HG03521 (cell line): ENCODE results near the gene MAN2B2.

Experiments
- ATAC-seq: cut with Tn5 transposase; IDR thresholded peaks from one replicate; pipeline ENCODE4 v1.9.1; 2021; ENCODE audit warnings: mild to moderate bottlenecking, moderate library complexity; ENCODE audit not compliant: unreplicated experiment

Gene MAN2B2

DNA sequence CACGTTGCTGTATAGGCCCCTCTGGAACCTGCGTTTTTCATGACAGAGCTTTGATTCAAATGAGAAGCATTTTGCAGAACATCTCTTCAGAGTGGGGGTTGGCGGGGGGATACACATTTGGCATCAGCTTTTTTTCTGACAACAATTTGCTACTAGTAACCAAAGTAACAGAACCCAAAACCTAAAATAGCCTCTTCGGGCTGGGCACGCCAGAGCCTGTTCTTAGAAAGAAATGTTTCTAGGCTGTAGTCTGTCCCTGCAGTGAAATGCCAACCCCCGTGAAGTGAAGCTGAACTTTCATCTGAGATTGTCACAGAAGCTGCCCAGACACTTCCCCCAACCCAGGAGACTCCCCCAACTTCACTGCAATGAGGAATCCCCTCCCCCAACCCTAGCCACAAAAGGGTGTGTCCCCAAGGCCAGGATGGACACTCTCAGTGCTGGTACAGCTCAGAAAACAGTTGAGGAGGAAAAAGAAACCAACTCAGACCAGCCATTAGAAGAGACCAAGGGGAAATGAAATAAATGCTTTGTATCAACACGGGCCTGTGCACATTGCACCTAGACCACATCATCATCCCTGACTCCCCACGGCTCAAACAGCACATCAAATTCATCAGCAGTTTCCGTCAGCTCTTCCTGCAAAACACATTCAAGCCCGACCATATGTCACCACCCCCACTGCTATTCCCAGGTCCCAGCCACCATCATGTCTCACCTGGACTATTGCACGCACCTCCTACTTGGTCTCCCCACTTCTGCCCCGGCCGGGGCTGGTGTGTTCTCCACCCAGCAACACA is 8.4 kb upstream of the MAN2B2 start:
- ATAC-seq: no peak

DNA sequence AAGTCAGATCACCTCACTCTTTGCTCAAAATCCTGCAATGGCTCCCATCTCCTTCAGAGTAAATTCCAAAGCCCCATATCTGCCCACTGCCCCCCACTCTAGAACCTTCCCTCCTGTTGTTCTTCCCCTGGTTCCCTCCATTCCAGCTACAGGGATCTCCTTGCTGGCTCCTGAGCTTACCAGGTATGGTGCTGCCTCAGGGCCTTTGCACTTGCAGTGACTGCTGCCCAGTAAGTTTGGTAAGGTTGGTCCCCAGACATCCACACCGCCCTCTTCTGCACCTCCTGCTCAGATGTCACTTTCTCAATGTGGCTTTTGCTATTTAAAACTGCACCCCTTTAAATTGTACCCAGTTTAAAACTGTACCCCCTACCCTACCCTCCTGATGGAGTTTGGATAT is 7.8 kb upstream of the MAN2B2 start:
- no peak for ATAC-seq

DNA sequence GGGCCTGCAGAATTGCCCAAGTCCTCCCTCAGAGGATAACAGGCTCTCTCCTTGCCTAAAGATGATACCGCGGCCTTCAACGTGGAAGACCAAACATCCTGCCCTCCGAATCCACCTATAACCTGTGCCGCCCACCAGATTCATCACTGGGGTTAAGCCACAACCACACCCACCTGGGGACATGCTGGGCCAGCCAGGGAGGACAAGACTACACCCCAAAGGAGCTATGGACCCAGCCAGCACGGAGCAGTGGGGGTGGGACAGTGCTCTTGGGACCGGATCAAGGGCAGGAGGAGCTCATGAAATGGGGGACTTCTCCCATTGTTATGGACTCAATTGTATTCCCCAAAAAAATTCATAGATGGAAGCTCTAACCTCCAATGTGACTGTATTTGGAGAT is 6.8 kb upstream of the MAN2B2 start:
- ATAC-seq: no peak

DNA sequence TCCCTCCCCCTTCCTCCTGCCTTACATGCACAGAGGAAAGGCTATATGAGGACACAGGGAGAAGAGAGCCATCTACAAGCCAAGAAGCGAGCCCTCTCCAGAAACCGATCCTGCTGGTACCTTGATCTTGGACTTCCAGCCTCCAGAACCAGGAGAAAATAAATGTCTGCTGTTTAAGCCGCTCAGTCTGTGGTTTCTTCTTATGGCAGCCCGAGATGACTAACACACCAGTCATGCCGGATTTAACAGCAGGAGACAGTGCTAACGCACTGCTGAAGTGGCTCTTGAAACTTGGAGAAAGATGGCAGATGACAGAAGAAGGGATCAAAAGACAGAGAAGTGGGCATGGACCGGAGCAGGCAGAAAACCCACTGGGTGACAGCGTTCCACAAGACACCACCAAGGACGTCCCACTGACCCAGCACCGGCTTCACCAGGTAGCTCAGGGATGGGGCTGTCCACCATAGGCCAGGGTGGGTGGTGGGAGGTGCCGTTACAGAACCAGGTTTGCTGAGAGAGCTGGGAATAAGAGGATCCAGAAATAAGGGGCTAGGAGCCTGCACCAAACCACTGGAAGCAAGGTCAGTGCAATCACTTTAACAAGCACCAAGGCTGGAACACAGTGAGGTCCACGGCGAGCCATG is 6.2 kb upstream of the MAN2B2 start:
- ATAC-seq: no peak

DNA sequence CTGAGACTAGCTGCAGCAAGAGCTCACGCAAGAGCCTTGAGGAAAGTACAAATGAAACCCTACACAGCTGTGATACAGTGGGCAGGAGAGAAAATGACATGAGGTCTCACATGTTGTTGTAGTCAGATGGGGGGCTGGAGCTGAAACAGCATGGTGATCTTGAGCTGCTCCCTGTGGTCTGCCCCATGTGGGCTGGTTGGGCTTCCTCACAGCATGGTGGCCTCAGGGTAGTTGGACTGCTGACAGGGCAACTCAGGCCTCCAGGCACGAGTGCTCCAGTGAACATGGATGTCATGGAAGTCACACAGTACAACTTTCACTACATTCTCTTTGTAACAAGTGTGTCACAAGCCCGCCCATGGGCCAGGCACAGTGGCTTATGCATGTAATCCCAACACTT is 3.4 kb upstream of the MAN2B2 start:
- ATAC-seq: no peak

DNA sequence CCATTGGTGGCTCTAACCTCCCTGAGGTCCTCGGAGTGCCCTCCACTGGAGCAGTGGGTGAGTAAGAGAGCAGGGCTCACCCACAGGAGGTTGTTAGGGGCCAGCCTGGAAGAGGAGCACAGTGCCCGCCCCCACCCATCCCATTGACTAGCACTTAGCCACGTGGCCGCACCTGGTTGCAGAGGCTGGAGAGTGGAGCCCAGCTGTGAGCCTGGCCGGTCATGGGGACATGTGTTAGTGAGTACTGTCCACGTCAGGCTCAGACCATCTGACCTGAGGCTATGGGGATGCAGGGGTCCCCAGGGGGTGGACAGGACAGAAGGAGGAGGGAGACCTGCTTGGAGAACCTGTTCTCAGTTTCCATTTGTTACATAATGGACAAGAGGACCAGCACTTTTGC is 1.4 kb upstream of the MAN2B2 start:
- no peak for ATAC-seq

DNA sequence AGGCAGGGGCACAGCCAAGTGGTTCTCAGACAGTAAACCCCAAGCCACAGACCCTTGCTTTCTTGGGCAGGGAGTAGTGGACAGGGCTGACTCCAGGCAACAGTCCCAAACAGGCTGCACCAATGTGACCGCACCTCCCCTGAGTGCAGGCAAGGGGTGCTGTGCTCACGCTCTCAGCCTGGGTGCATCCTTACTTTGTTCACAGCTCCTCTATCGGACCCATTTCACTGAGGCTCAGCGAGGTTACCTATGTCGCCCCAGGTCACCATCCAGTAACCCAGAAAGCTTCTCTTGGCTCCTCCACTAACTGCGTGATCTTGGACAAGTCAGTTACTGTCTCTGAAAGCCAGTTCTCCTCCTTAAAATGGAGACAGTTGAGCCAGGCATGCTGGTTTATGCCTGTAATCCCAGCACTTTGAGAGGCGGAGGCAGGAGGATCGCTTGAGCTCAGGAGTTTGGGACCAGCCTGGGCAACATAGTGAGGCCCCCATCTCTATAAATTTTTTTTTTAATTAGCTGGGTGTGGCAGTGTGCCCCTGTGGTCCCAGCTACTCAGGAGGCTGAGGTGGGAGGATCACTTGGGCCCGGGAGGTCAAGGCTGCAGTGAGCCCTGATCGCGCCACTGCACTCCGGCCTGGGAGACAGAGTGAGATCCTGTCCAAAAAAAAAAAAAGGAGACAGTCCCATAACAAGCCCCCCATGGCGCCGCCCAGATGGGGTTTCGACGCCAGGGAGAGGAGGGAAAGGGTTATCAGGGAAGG is 823 bp upstream of the MAN2B2 start:
- ATAC-seq: no peak

DNA sequence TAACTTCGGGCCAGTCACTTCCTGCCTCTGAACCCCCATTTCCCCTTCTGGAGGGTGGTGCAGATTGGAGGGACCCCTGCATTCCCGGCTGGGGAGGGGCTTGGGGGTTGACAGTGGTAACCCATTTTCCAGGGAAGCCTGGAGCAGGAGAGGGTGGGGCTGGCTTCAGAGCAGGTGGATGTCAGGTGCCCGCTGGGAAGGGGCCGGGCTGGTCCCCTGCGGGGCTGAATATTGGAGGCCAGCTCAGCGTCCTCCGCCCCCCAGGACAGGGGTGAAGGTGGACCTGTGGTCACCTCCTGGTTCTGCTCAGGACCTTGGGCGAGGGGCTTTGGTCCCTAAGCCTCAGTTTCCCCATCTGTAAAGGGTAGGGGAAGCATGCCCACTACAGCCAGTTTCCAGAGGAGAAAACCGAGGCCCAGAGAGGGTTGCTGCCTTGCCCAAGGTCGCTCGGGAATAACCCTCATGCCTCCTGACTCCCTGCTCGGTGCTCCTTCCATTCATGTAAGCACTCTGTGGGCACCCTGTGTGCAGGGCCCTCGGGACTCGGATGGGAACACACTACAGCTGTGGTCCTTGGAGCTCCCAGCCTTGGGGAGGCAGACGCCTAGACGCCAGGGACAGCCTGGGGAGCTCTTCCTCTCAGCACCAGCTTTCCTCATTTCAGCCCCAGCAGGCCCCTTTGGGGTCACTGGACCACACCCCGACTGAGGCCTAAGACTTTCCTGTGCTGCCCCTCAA is 683 bp downstream of the MAN2B2 start:
- ATAC-seq: no peak

DNA sequence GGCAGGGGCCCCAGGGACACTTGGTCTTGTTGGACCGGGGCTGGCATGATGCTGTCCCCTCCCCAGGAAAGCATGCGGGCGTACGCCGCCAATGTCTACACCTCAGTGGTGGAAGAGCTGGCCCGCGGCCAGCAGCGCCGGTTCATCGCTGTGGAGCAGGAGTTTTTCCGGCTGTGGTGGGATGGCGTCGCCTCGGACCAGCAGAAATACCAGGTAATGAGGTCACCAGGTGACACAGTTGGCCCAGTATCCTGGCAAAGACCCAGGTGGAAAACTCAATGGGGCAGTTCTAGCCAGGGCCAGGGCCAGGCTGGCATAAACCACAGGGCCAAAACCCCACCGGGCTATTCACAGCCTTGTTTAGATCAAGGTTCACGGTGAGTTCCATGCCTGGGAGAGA is 1.5 kb downstream of the MAN2B2 start:
- ATAC-seq: no peak

DNA sequence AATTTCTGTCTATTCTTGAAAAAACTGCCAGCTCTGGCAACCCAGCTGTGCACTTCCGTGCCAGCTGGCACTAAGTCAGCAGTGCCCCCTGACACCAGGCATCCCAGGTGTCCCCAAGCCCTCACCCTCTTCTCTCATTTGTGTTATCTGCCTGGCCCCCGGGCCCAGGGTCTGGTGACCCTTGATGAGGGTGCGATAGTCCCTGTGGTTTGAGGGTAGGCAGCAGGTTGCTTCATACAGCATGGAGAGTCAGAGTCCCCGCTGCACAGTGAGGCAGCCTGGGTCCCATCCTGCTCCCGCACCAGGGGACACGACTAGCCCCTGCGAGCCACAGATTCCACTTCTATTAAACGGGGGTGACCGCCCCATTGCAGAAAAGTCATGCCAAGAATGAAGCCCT is 1.9 kb downstream of the MAN2B2 start:
- ATAC-seq: no peak

DNA sequence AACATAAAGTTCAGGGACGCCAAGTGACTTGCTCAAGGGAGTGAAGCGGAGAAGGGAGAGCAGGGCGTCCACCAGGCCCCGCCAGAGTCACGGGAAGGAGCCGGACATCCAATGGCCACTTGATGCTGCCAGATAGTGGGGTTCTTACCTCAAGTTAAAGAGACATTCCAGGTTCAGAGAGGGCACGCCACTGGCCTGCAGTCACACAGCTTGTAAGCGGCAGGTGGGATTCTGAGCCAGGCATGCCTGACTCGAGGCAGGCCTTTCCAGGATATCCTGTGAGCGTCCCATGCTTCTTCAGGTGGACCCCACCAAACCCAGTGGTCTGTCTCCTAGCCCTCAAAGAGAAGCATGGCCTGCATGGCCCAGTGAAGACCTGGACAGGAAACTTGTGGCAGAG is 2.4 kb downstream of the MAN2B2 start:
- no peak for ATAC-seq

DNA sequence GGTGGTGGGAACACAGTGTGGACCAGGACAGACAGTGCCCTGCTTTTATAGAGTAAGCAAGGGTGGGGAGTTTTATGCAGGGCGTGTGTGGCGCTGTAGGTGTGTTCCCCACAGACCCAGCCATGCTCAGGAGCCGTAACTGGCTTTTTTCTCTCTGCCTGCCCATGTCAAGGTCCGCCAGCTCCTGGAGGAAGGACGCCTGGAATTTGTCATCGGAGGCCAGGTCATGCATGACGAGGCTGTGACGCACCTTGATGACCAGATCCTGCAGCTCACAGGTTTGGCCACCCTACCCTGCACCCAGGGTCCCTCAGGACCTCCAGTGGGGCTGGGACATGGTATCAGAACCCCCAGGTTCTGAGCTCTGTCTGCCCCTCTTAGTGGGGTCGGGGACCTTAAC is 3.2 kb downstream of the MAN2B2 start:
- no peak for ATAC-seq

DNA sequence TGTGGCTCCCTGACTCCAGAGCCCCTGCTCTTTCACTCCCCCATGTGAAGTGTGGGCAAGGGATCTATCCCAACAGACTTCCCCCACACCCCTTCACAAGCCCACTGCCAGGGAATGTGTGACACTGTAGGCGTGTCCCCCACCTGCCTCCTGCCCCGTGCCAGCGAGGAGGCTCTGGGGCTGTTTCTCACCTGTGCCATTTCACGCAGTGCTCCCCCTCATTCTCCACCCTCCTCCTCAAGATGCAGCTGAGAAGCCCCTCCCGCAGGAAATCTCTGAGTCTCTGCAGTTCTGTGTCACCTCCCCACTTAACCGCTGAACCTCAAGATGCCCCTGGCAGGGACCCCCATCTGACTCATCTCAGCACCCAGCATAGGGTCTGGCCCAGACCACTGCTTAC is 5.4 kb downstream of the MAN2B2 start:
- no peak for ATAC-seq

DNA sequence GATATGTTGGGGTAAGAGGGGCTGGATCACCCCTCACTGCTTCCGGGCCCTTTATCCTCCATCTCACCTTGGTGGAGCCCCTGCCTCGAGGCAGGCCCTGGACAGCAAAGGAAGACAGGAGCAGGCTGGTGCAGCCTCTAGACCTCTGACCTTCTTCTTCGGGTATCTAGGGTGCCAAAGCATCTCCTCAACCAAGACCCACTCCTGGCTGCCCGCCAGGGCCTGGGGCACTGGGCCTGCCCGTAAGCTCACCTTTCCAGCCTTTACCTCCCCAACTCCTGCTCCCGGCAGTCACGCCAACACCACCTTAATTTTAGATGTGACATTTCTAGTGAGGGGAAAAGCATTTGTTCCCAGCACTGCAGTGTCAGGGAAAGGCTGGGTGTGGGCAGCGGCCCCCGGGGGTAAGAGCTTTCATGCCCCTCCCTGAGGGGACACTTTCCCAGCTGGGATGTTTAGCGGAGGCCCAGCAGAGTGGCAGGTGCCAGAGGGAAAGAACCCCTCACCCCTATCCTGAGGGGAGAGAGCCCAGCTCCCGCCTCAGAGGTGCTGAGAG is 6.7 kb downstream of the MAN2B2 start:
- ATAC-seq: no peak

DNA sequence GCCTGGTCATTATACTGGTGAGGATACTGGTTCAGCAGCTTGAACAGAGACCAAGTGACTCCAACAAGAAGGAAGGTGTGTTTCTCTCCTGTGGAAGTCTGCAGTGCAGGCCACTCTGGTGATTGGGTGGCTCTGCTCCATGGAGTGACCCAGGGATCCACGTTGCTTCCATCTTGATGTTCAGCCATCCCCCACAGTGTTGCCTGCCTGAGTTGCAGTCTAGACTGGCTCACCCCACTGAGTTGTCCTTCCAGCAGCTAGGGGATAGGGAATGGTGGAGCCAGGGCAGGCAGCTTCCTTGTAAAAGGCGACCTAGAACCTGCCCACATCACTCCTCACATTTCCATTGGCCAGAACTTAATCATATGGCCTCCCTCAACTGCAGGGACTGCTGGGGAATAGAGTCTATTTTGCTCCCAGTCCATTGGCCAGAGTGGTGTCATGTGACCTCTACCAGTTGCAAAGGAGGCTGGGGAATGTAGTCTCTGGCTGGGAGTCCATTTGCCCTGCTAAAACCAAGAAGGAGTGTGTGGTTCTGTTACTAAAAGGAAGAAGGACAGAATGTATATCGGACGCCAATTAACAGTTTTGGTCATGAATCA is 8.0 kb downstream of the MAN2B2 start:
- no peak for ATAC-seq

DNA sequence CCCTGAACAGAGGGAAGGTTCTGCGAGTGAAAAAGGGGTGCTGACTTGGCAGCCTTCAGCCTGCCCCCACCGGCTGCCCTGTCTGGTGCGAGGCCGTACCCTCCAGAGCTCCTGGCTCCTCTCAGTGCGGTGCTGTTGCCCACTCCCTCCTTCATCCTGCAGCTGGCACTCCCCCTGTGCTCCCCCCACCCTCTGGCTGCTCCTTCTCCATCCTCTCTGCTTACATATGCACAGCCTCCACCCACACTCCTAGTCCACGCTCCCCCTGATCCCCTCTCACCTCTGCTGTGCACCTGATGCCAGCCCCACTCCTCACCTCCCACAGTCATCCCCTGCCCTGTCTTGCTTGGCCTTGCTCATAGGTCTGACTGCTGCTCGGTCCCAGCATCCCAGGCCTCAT is 9.9 kb downstream of the MAN2B2 start:
- ATAC-seq: no peak

DNA sequence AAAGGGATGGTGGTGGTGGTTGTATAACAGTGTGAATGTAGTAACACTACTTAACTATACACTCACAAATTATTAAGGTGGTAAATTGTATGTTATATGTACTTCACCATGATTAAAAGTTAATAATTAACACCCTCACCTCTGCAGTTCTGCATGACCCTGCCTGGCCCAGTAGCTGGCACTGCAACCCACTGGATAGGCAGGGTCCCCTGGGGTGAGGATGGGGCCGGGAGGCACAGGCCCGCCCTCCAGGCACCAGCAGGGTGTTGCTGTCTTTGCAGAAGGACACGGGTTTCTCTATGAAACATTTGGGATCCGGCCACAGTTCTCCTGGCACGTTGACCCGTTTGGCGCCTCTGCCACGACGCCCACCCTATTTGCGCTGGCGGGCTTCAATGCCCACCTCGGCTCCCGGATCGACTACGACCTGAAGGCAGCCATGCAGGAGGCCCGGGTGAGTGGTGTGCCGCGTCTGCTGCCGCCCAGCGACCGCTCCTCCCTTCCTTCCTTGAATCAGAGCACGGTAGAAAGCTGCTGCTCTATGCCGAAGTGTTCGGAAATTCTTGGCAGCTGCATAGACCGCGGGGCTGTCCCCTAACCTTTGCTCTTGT is 11.8 kb downstream of the MAN2B2 start:
- ATAC-seq: no peak

DNA sequence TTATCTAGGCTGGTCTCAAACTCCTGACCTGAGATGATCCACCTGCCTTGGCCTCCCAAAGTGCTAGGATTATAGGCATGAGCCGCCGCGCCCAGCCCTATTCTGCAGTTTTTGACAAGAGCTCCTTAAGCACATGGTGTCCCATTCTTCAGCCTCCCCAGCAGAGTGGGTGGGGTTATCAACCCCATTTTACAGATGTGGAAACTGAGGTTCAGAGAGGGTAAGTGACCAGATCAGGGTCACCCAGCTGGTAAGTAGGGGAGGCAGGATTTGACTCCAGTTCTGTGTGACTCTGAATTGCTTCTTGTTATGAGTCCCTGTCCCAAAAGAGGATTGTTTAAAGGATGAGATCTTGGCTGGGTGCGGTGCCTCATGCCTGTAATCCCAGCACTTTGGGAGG is 14.5 kb downstream of the MAN2B2 start:
- ATAC-seq: no peak

DNA sequence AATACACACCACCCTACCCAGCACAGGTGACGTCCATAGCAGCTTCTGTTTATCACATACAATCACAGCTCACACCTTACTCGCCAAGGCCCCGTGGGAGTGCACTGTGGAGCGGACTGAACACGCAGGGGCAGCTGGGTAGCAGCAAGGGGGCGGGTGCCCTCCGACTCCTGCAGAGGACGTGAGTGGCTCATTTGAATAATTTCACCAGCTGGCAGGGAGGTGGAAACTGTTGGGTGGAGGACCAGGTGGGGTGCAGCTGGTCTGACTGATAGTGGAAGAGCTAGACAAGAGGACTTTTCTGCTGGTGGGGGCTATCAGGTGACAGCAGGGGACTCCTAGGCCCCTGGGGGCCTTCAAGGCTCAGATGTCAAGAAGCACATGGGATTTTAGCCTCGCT is 16.3 kb downstream of the MAN2B2 start:
- no peak for ATAC-seq

DNA sequence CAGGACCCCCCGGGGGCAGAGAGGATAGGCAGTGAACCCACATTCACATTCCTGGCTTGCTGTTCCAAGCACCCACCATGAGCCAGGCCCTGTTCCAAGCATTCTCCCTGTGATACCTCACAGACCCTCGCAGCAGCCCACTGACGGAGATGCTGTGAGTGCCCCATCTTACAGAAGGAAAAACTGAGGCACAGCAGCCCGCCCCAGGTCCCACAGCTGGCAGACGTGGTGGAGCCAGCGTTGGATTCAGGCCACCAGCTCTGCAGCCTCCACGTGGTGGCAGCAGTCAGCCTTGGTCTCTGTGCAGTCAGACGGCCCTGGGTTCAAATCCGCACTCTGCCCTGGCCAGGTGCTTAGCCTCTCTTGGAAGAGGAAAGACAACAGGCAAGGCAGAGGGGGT is 16.8 kb downstream of the MAN2B2 start:
- ATAC-seq: no peak
